UCSD-AML1 (cell line): Measurements from ENCODE around the gene COL4A2.
"Not testable (repeated sequence)": the region's sequence is repeated elsewhere in the genome, so short reads cannot be mapped to it uniquely, and the experiment has no call there.

ENCODE experiments used
- DNase-seq: peaks from one replicate; lab custom pipeline; 2025; ENCODE audit not compliant: unreplicated experiment; lab: John Stamatoyannopoulos, UW

COL4A2 gene

DNA sequence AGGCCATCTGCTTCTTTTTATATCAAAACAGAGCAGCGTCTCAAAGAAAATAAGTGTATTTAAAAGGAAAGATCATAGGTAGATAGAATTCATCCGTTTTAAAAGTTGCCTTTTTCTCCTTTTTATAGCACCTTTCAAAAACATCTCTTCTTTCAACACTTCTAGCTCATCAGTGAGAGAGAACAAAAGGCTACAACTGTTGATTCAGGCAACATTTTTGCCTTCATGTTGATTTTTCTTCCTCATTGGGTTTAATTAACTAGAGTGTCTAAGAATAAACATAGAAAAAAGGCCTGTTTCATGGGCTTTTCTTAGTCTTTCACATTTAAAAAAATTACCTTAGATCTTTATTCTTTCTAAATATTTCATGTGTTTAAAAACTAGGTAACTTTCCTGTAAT lies 13.6 kb downstream of the COL4A2 start:
- no peak for DNase-seq

DNA sequence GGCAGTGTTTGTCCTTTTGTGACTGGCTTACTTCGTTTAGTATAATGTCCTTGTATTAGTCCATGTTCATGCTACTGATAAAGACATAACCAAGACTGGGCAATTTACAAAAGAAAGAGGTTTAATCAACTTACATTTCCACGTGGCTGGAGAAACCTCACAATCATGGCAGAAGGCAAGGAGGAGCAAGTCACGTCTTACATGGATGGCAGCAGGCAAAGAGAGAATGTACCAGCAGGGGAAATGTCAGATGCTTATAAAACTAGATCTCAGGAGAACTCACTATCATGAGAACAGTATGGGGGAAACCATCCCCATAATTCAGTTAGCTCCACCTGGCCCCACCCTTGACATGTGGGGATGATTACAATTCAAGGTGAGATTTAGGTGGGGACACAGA lies 14.5 kb downstream of the COL4A2 start:
- not testable (repeated sequence) for DNase-seq

DNA sequence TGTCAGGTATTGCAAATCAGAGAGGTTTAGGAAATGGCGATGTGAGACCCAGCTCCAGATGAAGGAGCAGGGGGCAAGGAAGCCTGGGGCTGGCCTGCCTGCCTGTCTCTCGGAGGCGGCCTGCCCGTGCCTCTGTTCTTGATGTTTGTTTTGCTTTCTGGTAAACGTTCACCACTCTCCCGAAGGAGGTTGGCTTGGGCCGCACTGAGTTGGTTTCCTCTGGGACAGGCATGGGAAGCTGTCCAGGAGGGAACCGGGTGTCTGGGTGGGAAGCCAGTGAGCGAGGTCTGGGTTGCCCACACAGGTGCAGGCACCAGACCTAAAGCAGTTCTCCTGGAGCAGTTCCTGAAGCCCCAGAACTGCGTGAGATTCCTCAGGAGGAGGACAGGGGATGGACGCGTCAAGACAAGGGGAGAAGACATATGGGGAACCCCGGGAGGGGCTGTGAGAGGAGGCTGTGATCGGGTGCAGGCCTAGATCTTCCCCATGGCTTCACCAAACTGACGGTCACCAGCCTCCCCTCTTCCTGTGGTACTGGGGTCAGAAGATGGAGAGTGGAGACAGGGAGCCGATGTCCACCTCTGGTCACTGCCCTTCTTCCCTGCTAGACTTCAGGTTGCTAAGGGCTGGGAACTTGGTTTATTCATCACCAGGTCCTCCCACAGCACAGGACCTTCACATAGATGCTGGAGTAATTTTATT lies 15.2 kb downstream of the COL4A2 start:
- DNase-seq, result no peak

DNA sequence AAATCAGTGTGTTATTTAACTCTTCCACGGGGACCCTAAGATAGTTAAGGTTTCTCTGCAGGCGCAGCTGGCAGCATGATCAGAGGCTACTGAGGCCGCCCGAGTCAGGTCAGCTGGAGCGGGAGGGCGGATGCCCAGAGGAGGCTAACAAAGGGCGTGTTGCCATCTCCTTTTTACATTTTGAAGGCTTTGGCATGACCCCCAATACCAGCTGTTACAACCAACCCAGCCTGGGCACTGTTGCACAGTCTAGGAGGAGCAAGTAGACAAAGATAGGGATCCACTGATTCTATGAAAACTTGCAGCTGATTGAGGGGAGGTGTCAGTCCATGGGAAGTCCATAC lies 15.7 kb downstream of the COL4A2 start:
- no peak for DNase-seq

DNA sequence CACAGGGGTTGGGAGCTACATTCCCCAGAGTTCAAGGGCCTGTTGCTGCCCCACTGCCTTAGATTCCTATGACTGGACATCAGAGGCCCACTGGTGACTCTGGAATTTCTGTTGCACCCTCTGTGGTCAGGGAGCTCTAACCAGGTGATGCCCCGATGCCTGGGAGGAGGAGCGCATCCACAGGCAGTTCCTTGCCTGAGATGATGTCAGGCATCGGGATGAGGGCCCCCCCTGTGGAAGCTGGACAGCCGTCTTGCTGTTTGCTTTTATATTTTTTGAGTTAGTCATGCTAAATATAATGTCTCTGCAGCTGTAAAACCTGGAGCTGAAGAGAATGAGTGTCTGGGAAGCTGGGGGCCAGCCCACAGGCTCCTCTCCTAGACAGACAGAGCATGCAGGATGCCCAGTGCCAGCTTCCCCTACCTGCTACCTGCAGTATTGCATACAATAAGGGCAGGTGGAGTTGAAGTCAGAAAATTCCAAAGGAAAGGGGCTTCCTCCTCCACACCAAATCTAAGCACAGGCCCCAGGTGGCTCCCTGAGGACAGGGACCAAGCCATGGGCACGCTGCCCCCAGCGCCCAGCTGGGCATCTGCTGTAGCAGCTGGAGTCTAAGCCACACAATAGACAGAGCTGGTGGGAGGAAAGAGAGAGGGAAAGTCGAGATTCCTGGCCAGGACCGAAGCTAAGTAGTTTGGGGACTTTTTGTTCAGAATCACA lies 16.2 kb downstream of the COL4A2 start:
- no peak for DNase-seq

DNA sequence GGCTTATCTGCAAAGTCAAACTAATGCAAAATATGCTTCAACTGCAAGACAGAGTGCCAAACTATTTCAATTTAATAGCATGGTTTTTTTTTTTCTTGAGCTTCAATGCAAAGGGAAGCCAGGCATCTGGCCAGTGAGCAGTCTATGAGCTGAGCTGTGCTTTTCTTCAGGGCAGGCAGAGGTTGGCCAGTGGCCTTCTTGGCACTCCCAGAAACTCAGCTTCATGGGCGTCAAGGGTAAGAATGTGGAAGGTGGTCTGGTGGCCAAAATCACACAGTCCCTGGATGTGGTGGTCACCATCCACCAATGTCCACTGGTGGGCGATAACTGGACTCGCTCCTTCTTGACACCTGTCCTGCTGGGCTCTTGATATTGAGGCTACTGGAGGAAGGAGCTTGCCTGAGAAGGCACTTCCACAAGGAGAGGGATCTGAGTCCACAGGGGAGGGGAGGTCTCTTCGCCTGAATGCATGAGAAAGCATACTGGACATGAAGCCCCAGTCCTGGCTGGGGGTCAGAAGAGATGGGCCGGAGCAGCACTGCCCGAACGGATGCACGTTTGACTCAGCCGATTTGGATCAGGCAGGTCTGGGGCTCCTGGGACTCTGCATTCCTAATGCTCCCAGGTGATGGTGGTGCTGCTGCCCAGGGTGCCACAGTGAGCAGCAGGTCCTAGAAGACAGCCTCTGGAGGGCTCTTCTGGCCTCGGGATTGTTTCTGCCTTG lies 17.1 kb downstream of the COL4A2 start:
- no peak for DNase-seq

DNA sequence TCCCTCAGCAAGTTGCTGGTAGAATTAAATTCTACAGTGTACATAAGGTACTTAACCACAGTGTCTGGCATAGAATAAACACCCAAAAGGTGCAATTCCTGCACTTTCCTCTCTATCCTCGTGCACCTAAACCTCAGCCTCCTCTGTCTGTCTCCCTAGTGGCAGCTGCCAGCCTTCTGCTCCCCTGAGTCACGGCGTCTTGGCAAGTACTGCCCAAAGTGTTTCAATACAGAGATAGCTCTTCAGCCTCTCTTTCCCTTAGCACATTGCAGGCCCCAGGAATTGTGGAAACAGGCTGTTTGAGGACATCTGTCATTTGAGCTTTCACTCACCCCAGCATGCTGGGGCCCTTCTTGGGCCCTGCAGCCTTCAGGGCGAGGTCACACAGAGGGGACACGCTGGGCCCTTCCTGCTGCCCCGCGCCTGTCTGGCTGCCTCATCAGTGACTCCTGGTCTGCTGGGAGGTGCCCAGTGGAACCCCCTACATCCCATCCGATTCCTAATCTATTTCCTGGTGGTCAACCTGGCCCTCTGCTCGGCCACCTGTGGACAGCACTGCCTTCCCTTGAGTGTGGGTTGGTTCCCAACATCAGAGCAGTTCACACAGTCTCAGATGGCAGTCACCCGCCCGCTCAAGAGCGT lies 19.3 kb downstream of the COL4A2 start:
- no peak for DNase-seq

DNA sequence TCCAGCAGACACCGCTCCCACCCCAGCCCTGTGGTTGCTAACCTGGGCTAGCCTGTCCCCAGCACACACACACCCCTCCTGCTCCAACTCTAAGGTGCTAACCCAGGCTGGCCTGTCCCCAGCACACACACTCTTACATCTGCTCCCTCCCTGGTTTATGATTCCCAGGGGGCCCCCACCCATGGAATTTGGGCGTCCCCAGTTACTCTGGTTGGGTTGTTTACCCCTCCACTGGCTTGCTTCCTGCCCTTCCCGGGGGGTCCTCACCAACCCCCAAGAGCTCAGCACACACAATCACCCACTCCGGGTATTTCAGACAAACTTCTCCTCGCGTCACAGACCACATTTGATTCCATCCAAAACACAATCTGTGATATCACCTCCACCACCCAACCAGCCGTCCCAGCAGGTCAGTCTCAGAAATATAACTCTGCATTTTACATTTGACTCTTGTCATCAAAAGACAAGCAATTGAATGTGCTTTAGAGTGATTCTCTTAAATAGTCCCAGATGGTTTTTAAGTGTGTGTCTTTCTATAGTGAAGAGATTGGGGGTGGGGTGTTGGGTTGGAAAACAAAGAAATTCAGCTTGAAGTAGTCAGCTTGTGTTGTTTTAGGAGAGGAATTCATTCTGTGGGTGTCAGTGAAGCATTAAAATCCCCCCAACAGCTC lies 20.1 kb downstream of the COL4A2 start:
- no peak for DNase-seq

DNA sequence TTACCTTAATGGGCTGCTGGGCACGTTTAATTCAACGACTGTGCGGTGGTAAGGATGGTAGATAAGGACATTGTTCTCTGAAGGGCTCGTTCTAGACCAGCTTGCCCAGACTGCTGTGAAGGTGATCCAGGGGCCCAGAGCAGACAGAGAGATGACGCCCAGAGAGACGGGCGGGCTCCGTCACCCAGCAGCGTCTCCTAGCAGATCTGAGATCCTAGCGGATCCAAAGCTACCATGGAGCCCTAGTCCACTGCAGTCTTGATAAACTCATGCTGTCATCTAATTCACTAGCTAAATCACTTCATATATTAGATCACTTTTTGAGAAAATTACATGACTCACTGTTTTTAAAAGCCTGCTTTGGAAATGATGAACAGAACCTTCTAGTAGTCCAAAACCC lies 21.5 kb downstream of the COL4A2 start:
- DNase-seq, result no peak

DNA sequence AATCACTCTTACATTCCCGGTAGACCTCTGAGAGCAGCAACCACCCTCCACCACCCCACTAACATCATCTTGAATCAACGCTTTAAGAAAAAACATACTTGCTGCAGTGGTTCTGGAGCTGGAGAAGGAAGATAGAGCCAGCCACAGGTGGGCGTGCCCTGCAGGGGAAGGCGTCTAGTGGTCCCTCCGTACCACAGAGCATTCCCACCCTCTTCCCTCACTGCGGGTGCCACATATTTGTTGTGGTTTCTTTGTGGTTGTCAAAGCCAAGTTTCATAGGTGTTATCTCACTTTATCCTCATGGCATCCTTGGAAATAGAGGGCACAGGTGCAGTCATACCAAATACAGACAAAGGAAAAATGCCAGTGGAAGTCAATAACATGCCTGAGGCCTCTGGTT lies 22.2 kb downstream of the COL4A2 start:
- DNase-seq, result no peak

DNA sequence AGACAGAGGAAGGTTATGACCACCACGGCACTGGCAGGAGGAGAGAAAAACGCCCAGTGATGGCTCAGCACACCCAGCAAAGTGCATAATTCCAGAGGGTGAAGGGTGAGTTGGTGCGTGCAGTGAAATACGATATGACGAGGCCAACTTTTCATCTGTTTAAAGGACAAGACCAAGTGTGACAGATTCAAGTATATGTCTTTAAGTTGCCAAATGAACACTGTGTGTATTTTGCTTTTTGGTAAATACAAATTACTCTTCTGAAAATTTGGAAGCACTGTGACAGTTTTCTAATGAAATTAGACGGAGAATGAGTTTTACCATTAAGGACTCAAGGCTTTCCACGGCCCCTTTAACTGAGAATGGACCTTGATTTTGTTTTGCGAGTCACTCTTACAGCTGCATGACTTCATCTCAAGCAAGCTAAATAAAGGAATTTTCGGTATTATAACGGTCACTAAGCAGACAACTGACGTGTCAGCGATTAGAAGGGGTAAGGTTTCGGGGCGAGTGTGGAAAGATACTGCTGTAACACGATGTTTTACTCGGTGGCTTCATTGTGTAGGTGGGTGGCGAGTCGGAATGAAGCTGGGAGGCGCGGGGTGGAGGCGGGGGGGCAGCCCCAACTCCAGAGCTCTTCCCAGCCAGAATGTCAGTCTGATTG lies 22.8 kb downstream of the COL4A2 start:
- DNase-seq, result no peak

DNA sequence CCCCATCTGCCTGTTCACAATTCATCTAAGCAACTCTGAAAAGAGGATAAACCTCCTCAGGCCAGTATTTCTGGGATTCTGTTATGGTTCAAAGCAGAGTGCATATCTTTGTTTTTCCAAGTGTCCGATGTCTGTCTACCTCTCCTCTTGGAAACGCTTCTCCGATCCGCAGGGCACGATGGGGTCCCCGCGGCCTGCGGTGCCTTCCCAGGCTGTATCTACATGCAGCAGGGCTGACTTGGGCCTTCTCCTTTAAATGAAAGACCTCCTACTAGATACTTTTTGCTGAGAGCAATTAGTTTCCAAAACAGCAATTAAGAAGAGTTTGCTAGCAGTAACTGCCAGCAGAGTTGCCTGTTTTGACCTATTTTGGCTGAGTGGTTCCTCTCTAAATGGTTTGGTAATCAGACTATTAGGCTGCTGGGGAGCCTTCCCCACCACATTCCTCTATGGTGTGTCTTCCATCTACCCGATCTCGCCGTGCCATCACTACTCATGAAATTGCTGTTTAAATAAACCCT lies 23.5 kb downstream of the COL4A2 start:
- DNase-seq, result no peak

DNA sequence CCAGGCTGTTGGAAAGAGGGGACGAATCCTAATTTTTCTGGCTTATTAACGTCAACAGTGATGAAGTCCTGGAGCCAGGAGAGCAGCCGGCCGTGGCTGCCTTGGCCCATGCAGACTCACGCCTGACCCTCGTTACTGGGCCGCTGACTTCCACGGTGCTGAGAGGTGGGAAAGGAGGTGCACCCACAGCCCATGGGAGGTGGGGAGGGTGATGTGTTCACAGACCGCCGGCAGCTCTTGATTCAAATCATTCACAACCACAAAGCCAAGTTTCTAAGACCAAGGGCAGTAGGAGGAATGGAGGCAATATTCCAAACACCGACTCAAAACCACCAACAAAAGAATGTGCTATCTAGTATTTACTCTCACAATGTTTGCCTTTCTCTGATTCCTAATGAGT lies 24.3 kb downstream of the COL4A2 start:
- DNase-seq, result no peak

DNA sequence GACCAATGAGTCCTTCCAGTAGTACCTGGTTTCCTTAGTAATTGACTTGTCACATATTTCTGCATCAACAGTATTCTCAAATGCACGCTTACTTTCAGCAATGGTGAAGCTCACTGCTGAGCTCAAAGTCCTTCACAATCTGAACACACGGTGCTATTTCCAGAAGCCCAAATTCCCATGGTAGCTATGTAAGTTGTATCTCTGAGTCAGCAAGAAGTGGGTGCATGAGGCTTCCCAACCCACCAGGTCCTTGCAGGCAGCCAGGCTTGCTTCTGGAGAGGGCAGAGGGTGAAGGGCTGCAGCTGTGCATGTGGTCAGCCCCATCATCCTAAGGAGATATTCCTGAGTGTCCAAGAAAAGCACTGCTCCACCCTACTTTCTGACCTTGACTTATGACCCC lies 25.7 kb downstream of the COL4A2 start:
- DNase-seq, result no peak

DNA sequence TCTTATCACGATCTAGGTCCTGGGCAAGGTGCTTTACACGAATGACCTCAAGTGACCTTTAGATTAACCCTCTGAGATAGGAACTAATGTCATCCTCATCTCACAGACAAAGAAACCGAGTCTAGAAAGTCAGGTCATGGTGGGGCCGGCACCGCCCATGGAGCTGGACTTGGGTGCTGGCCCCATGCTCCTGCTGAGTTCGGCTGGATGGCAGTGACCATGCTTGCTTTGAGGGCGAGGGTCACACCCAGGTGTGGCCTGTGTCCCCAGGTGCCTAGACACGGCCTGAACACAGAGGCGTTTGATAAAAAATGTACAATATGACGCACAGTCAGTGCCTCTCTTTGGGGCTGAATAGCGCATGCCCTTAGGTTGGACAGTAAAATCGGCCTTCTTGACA lies 26.8 kb downstream of the COL4A2 start:
- DNase-seq, result no peak

DNA sequence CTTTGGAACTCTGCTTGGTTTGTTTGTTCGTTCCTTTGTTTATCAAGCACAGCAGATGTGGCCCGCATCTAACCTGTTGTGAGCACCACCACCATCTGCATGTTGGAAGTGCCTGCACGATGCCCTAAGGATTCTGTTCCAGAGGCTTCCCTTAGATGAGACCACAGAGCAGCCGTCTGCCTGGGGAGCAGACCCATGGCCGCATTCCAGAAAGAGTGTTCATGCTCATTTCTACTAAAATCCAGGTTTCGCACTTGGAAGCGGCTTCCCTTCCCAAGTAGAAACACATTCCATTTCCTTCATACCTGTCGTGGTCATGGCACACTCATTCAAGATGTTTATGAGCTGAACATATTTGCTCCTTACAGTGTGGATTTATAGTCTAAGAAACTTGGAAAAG lies 27.2 kb downstream of the COL4A2 start:
- DNase-seq, result no peak

DNA sequence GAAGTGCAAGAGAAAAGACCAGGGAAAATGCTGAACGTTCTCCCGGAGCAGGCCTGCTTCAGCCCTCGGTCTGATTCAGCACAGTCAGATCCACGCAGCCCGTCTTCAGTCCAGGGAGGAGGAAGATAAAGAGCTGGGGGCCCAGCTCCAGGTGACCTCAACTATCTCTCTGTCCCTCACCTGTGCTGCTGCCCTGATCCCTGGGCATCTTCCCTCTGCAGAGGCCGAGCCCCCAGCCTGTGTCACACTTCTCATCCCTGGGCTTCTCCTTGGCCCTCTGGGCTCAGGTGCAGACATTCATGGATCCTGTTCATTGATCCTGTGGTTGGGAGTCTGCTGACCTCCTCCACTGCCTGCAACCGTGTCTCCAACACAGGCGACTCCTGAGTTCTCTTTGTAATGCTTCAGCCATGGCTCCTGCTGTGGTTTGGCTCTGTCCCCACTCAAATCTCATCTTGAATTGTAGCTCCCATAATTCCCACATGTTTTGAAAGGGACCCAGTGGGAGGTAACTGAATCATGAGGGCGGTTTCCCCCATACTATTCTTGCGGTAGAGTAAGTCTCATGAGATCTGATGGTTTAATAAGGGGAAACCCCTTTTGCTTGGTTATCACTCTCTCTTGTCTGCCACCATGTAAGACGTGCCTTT lies 27.9 kb downstream of the COL4A2 start:
- no peak for DNase-seq

DNA sequence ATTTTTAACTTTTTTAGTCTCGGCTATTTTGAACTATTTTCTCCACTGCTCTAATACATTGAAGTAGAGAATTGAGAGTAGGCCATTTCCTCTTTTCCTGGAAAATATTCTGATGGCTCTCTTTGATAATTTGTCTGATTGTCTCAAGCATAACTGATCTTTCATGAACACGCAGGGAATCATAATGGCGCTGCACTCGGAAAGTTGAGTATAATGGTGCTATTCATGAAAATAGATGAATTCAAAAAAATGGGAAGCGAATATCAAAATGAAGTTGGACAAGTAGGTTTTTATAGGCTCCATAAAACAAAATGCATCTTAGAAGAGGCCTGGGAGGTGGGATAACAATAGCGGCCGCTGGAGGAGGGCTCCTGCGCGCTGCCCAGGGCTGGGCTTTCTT lies 29.0 kb downstream of the COL4A2 start:
- DNase-seq, result no peak

DNA sequence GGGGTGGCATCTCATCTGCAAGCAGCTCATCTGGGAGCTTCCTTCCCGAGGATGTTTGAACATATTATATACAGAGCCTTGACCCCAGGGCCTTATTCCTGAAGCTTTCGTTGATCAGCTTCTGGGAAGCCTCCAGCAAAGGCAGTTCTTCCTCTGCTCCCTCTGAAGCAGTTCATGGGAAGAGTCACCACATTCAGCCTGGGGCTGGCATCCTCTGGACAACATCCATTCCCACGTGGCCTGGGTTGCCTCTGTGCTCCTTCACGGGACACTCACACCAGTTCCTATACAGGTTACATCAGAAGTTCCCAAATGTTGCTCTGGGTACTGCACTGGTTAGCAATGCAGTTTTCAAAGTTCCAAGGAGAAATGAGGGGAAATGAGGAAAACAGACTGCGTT lies 29.6 kb downstream of the COL4A2 start:
- no peak for DNase-seq

DNA sequence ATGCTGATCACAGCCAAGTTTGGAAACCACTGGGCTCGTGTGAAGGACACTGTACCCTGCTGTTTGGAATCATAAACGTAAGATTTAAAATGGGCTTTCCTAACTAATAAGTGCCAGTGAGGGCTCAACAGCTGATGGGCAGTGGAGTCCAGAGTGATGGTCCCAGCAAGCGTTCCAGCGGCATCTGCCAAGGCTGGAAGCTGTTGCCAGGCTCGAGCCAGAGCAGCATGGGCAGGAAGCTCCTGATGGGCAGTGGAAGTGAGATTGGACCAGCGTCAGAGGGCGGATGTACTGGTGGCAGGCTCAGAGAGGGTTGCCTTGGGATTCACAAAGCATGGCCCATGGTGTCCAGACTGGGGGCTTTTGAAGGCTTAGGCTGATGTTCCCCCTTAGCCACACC lies 30.2 kb downstream of the COL4A2 start:
- DNase-seq, result no peak
